GM21528 (cell line): ENCODE data around the gene KCNK5.

Experiments
- ATAC-seq: cut with Tn5 transposase; IDR thresholded peaks from one replicate; pipeline ENCODE4 v1.9.1; 2021; ENCODE audit warnings: mild to moderate bottlenecking, moderate library complexity; ENCODE audit not compliant: unreplicated experiment, low FRiP score

KCNK5 gene

GRCh38 chr6:39247667-39248194, 18.5 kb upstream of the KCNK5 start:
- no peak for ATAC-seq

GRCh38 chr6:39243809-39244208, 14.5 kb upstream of the KCNK5 start:
- no peak for ATAC-seq

- no peak for ATAC-seq
Measured at GRCh38 chr6:39240155-39240757, 11.0 kb upstream of the KCNK5 start.

DNA sequence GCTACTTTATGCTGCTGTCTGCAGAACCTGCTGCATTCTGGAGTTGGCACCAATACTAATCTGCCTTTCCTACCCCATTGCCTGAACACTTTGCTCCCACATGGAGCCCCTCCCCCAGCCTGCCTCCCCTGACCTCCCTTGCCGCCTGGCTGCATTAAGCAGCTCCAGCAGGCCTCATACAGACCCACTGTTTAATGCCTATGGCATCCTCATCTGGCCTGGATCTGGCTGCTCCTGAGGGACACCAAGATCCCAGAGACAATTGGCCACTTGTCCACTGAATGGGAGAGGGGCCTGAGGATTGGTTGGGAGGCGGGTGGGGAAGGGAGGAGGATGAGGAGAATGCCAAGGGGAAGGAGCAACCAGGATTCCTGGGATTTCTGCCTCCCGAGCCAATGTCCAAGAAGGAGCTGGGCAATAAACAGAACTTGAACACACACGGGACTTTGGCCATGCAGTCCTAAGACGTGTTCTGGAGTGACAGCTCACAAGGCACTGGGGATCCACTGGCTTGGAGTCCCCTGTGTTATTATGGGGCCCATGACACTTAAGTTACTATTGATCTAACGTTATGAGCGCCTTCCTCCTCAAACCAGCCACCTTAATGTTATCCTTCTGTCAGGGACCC, 10.4 kb upstream of the KCNK5 start:
- ATAC-seq, result no peak

GRCh38 chr6:39236742-39237141, 7.5 kb upstream of the KCNK5 start:
- no peak for ATAC-seq

DNA sequence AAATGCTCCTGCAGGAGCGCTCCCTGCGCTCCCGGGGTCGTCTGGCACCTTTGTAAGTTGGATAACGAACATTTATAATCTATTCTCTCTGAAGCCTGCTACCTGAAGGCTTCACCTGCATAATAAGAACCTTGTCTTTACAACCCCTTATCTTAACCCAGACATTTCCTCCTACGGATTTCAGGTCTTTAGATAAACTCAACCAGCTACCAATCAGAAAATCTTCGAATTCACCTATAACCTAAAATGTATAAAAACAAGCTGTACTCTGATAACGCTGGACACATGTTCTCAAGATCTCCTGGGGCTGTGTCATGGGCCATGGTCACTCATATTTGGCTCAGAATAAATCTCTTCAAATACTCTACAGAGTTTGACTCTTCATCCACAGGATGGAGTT, 4.1 kb upstream of the KCNK5 start:
- no peak for ATAC-seq

DNA sequence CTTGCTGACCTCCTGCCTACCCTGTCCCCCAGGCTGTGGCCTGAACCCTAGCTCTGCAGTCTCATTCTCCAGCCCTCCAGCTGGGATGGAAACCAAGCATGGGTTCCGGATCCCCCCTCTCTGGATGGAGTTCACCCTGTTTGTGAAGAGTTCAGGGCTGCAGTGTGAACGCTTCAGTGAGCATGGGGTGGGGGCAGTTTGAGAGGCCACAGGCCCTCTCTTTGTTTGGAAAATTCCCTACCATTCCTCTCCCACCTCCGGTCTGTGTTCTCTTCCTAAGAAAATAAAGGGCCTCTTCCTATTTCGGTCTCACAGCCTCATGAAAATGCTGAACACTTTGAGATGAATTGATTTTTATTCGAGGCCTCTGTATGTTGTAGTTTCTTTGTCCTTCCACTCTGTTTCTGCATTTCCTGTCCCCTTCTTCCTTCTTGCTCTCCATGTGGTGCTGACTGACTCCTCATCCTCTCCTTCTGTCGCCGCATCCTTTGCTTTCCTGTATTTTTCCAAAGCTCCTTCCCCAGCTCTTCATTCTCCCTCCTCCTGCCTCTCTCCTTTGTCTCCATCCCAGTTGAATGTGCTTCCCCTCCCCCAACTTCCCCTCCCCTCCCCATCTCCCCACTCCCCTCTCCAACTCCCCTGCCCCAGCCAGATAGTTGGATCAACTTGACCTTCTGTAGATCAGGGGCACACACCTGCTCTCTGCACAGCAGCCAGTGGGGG, 2.4 kb upstream of the KCNK5 start:
- ATAC-seq, result no peak

DNA sequence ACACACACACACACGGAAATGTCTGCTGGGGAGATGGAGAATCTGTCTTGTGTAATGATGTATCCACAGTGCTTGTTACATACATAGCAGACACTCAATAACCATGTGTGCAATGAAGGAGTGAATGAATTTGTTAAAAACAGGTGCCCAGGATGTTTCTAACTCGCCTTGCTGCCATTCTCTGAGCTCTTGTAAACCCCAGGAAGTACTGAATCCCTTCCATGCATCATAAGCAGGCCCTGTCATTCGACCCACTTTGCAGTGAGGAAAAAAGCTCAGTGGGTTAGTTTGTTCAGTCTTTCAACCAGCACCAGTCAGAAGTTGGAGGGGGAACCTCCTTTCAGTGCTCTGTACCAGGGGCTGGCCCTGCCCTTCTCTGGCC, 1.4 kb upstream of the KCNK5 start:
- ATAC-seq, result no peak

GRCh38 chr6:39228111-39228971, 934 bp downstream of the KCNK5 start:
- no peak for ATAC-seq

DNA sequence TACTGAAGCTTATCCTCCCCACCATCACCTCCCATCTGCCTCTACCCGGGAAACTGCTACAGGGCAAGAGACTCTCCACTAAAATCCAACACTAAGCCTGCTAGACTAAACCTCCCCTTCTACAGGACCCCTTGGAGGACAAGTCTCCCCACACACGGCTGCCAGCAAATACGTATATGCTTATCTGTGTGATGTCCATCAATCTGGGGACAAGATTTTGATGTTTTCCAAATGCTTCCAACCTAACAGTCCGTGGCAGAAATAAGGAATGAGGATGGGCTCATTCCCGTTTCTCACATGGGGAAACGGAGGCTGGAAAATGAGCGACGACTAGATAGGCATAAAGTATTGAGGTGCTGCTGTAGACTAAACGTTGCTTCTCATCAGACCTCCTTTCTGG, 1.8 kb downstream of the KCNK5 start:
- no peak for ATAC-seq

GRCh38 chr6:39226639-39227329, 2.5 kb downstream of the KCNK5 start:
- no peak for ATAC-seq

DNA sequence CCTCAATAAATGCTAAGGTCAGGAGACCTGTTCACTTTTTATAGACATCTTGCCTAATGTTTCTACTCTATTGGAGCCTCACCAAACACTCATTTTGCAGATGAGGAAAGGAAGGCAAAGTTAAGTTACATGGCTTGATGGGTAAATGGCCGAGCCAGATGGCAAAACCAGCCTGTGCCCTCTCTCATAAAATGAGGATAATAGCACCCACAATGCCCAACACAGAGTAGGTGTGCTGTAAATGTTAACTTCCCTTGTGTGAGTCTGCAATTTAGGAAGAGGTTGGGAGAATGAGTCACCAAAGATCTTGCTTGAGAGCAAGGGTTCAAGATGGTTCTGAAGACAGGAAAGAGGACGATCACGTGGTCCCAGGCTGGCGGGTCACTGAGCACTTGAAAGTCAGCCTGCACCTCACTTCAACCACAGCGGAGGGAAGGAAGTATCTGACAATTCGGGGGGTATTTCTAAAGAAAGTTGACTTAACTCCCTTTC, 3.3 kb downstream of the KCNK5 start:
- no peak for ATAC-seq

DNA sequence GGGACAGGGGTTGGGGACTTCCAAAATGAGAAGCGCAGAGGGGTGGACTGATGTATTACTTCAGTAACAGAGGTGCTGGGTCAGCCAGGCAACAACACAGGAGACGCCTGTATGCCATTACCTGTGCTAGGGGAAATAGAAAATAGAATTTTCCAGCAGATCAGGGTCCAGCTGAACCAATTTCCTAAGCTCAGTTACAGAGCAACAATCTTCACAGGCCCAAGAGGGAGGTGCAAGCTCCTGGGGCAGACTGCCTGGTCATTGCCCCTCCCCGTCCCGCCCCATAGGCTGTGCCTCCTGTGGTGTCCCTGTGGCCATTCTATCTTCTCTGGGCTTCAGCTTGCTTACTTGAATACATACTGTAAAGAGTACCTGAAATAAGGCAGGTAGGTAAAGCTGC, 3.7 kb downstream of the KCNK5 start:
- ATAC-seq, result no peak

DNA sequence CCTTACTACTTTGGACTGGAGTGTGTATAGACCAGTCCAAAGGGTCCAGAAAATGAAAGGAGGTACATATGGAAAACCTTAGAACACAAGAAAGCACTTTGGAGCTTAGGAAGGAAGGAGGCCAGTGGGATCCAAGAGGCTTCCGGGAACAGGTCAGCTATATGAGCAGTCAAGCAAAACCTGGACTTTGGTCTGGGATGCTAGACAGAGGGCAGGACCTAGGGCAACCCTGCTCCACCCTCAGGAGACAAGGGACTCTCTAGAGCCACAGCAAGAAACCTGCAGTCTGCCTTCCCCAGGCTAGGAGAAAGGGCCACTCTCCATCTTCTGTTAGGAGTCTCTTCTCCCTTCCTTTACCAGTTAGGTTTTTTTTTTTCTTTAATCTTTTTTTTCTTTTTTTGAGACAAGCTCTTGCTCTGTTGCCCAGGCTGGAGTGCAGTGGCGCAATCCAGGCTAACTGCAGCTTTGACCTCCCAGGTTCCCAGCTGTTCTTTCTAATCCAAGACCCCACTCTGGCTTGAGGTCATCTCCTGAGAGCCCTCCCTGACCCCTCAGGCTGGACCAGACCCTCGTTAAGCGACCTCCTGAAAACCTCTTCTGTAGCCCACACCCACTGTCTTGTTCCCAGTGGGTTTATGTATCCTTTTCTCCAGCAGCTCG, 4.6 kb downstream of the KCNK5 start:
- no peak for ATAC-seq

DNA sequence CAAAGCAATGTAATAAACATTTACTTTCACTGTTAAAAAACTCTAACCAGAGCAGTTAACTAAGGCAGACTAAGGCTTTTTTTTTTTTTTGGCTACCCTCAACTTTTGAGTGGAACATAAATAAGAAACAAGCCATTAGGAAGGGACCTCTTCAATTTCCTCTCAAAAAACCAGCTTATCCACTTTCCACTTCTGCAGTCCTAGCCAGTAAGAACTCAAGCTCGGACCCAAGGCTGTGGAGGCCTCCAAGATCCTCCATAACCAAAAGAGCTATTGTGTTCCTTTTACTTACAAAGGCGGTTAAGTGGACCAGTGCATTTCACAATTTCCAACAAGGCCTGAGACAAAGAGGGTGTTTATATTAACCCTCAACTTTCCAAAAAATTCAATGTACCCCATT, 5.3 kb downstream of the KCNK5 start:
- no peak for ATAC-seq

DNA sequence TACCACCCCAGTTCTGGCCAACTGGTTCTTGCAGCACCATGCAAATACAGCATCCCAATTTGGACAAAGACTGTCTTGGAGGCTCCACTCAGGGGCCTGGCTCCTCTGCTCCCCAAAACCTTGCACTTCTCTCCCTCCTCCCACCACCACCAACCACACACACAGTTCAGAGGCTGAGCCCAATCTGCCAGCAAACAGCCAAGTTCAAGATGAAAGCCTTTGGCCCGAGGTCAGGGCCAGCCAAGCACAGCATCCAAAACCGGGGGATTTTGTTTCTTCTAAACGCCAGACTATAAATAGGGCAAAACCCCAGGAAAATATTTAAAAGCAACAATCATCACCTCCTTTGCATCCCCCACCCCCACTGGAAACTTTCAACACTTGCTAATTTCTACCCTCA, 5.7 kb downstream of the KCNK5 start:
- no peak for ATAC-seq

DNA sequence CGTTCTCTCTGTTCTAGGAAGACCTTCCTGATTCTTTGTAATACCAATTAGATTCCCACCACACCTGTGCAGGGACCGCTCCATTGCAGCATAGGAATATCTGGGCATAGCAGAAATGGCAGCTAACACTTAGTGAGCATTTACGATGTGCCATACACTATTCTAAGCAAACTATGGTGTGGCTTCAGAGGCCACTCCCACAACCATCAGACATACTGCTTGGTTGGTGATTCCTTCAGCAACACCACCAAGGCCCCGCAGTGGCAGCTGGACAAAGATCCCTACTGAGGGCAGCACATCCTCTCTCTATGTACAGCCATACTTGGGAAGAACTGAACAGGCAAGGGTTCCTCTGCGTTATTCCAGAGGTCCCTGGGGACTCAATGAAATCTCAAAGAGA, 6.2 kb downstream of the KCNK5 start:
- ATAC-seq, result no peak

- no peak for ATAC-seq
Measured at GRCh38 chr6:39221779-39222641, 7.3 kb downstream of the KCNK5 start.

DNA sequence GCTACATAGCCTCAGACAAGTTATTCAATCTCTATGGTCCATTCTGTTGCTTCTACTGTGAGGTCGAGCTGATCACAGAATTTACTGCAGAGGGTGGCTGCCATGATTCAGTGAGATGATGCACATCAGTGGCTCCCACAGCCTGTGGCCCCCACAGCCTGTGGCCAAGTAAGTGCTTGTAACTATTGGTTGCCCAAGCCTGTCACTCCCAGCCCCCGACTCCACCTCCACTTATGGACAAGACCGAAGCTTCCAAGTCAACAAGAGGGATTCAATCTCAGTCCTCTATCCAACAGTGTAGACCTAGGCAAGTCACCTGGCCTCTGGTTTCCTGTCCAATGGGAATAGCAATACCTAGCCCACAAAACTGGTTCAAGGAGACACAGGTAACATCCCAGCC, 8.2 kb downstream of the KCNK5 start:
- ATAC-seq, result no peak
